ENCODE results near the gene GID8. TPM values are rescaled to one million over a fixed set of nuclear protein-coding genes. Genes with fewer than 3 reads are reported as not detected.
A peak's percentile ranks its signal among the peaks of the same experiment; 100 is the strongest.

Gene GID8
- total RNA-seq, 1 donor from 2014 or later = 33.7 TPM

- DNase-seq (ENCODE audit: low read depth in 2 of 2) = no peak
These were observed 19.5 kb downstream of the GID8 start for GRCh38 chr20:62957136-62958117.

GRCh38 chr20:62958388-62959100 is 20.6 kb downstream of the GID8 start:
- DNase-seq (ENCODE audit: low read depth in 2 of 2) = no peak

GRCh38 chr20:62959101-62959971 is 21.4 kb downstream of the GID8 start:
- no peak for DNase-seq (ENCODE audit: low read depth in 2 of 2)

- DNase-seq (ENCODE audit: low read depth in 2 of 2) = no peak
These were observed 22.1 kb downstream of the GID8 start for GRCh38 chr20:62959998-62960436.

- DNase-seq (ENCODE audit: low read depth in 2 of 2) = peak in 1 of 2 donors; percentile 34
These were observed 22.7 kb downstream of the GID8 start for GRCh38 chr20:62960446-62961309.

GRCh38 chr20:62961310-62961783 is 23.4 kb downstream of the GID8 start:
- DNase-seq (ENCODE audit: low read depth in 2 of 2) = peak in 1 of 2 donors; percentile 22

GRCh38 chr20:62961799-62962198 is 23.9 kb downstream of the GID8 start:
- no peak for DNase-seq (ENCODE audit: low read depth in 2 of 2)

GRCh38 chr20:62962221-62962879 is 24.4 kb downstream of the GID8 start:
- DNase-seq (ENCODE audit: low read depth in 2 of 2) = no peak

GRCh38 chr20:62962891-62963613 is 25.1 kb downstream of the GID8 start:
- DNase-seq (ENCODE audit: low read depth in 2 of 2) = no peak

GRCh38 chr20:62963614-62964397 is 25.9 kb downstream of the GID8 start:
- DNase-seq (ENCODE audit: low read depth in 2 of 2) = no peak

- no peak for DNase-seq (ENCODE audit: low read depth in 2 of 2)
These were observed 26.8 kb downstream of the GID8 start for GRCh38 chr20:62964700-62965099.

- DNase-seq (ENCODE audit: low read depth in 2 of 2) = no peak
These were observed 27.4 kb downstream of the GID8 start for GRCh38 chr20:62965363-62965771.

- DNase-seq (ENCODE audit: low read depth in 2 of 2) = no peak
These were observed 28.5 kb downstream of the GID8 start for GRCh38 chr20:62966212-62967148.

GRCh38 chr20:62967149-62967501 is 29.2 kb downstream of the GID8 start:
- no peak for DNase-seq (ENCODE audit: low read depth in 2 of 2)

- DNase-seq (ENCODE audit: low read depth in 2 of 2) = no peak
These were observed 29.8 kb downstream of the GID8 start for GRCh38 chr20:62967628-62968351.

GRCh38 chr20:62968378-62969178 is 30.6 kb downstream of the GID8 start:
- no peak for DNase-seq (ENCODE audit: low read depth in 2 of 2)
